ENCODE data around the gene KCNB1.

KCNB1 gene

GRCh38 chr20:49483696-49484123 is 1.2 kb upstream of the KCNB1 start:
- peaks cover 42% of the 10 kb centered on the region for H3K27me3 Mint-ChIP-seq
- H3K36me3 Mint-ChIP-seq, result no peaks in the 10 kb centered on the region
- no peak overlapping the region for H3K4me3 Mint-ChIP-seq
- H3K9me3 Mint-ChIP-seq (ENCODE audit: low read depth), result no peaks in the 10 kb centered on the region
- H3K4me1 Mint-ChIP-seq (ENCODE audit: low read depth), result peaks cover 9% of the 10 kb centered on the region
- no peak overlapping the region for H3K27ac Mint-ChIP-seq

- H3K27me3 Mint-ChIP-seq, result peaks cover 41% of the 10 kb centered on the region
- H3K36me3 Mint-ChIP-seq, result no peaks in the 10 kb centered on the region
- H3K27ac Mint-ChIP-seq, result no peak overlapping the region
- H3K9me3 Mint-ChIP-seq (ENCODE audit: low read depth), result no peaks in the 10 kb centered on the region
- peak overlapping the region; percentile 60 for H3K4me3 Mint-ChIP-seq
- H3K4me1 Mint-ChIP-seq (ENCODE audit: low read depth), result peaks cover 9% of the 10 kb centered on the region
Measured at GRCh38 chr20:49483018-49483695, 689 bp upstream of the KCNB1 start.

GRCh38 chr20:49482173-49482572 is 295 bp downstream of the KCNB1 start:
- Mint-ChIP-seq H3K9me3 (ENCODE audit: low read depth) (no peaks in the 10 kb centered on the region), H3K27ac (no peak overlapping the region), H3K27me3 (peaks cover 36% of the 10 kb centered on the region), H3K36me3 (no peaks in the 10 kb centered on the region), H3K4me1 (ENCODE audit: low read depth) (peaks cover 9% of the 10 kb centered on the region), H3K4me3 (no peak overlapping the region)

- H3K4me3 Mint-ChIP-seq, result no peak overlapping the region
Measured at GRCh38 chr20:49481116-49481515, 1.4 kb downstream of the KCNB1 start.

GRCh38 chr20:49480236-49480635 is 2.2 kb downstream of the KCNB1 start:
- Mint-ChIP-seq H3K4me1 (ENCODE audit: low read depth) (peaks cover 9% of the 10 kb centered on the region), H3K36me3 (no peaks in the 10 kb centered on the region), H3K27me3 (peaks cover 25% of the 10 kb centered on the region), H3K9me3 (ENCODE audit: low read depth) (no peaks in the 10 kb centered on the region), H3K27ac (no peak overlapping the region), H3K4me3 (no peak overlapping the region)

More at GRCh38 chr20:49481116-49481515, 1.4 kb downstream of the KCNB1 start:
- peaks cover 9% of the 10 kb centered on the region for H3K4me1 Mint-ChIP-seq (ENCODE audit: low read depth)
- no peaks in the 10 kb centered on the region for H3K36me3 Mint-ChIP-seq
- peaks cover 31% of the 10 kb centered on the region for H3K27me3 Mint-ChIP-seq
- no peak overlapping the region for H3K27ac Mint-ChIP-seq
- no peaks in the 10 kb centered on the region for H3K9me3 Mint-ChIP-seq (ENCODE audit: low read depth)

- Mint-ChIP-seq H3K4me1 (ENCODE audit: low read depth) (peaks cover 8% of the 10 kb centered on the region), H3K36me3 (no peaks in the 10 kb centered on the region), H3K9me3 (ENCODE audit: low read depth) (no peaks in the 10 kb centered on the region), H3K4me3 (no peak overlapping the region), H3K27me3 (peaks cover 23% of the 10 kb centered on the region), H3K27ac (no peak overlapping the region)
Measured at GRCh38 chr20:49479785-49480184, 2.7 kb downstream of the KCNB1 start.

- H3K27me3 Mint-ChIP-seq, result peaks cover 22% of the 10 kb centered on the region
- H3K4me3 Mint-ChIP-seq, result no peak overlapping the region
- no peaks in the 10 kb centered on the region for H3K36me3 Mint-ChIP-seq
- H3K4me1 Mint-ChIP-seq (ENCODE audit: low read depth), result peaks cover 2% of the 10 kb centered on the region
- no peaks in the 10 kb centered on the region for H3K9me3 Mint-ChIP-seq (ENCODE audit: low read depth)
- no peak overlapping the region for H3K27ac Mint-ChIP-seq
Measured at GRCh38 chr20:49478754-49479689, 3.4 kb downstream of the KCNB1 start.

GRCh38 chr20:49478266-49478665 is 4.2 kb downstream of the KCNB1 start:
- Mint-ChIP-seq H3K4me1 (ENCODE audit: low read depth) (peaks cover 2% of the 10 kb centered on the region), H3K36me3 (no peaks in the 10 kb centered on the region), H3K9me3 (ENCODE audit: low read depth) (no peaks in the 10 kb centered on the region), H3K4me3 (no peak overlapping the region), H3K27me3 (peaks cover 22% of the 10 kb centered on the region), H3K27ac (no peak overlapping the region)

- no peaks in the 10 kb centered on the region for H3K4me1 Mint-ChIP-seq (ENCODE audit: low read depth)
- H3K4me3 Mint-ChIP-seq, result no peak overlapping the region
Measured at GRCh38 chr20:49477200-49477599, 5.3 kb downstream of the KCNB1 start.

GRCh38 chr20:49476016-49476355 is 6.5 kb downstream of the KCNB1 start:
- H3K36me3 Mint-ChIP-seq, result no peaks in the 10 kb centered on the region
- H3K9me3 Mint-ChIP-seq (ENCODE audit: low read depth), result no peaks in the 10 kb centered on the region
- H3K27ac Mint-ChIP-seq, result no peak overlapping the region
- no peak overlapping the region for H3K4me3 Mint-ChIP-seq
- peaks cover 15% of the 10 kb centered on the region for H3K27me3 Mint-ChIP-seq
- H3K4me1 Mint-ChIP-seq (ENCODE audit: low read depth), result no peaks in the 10 kb centered on the region

More at GRCh38 chr20:49477200-49477599, 5.3 kb downstream of the KCNB1 start:
- H3K27ac Mint-ChIP-seq, result no peak overlapping the region
- H3K9me3 Mint-ChIP-seq (ENCODE audit: low read depth), result no peaks in the 10 kb centered on the region
- no peaks in the 10 kb centered on the region for H3K36me3 Mint-ChIP-seq
- peaks cover 22% of the 10 kb centered on the region for H3K27me3 Mint-ChIP-seq

- peaks cover 11% of the 10 kb centered on the region for H3K27me3 Mint-ChIP-seq
- no peak overlapping the region for H3K27ac Mint-ChIP-seq
- H3K4me1 Mint-ChIP-seq (ENCODE audit: low read depth), result no peaks in the 10 kb centered on the region
- H3K36me3 Mint-ChIP-seq, result no peaks in the 10 kb centered on the region
- no peak overlapping the region for H3K4me3 Mint-ChIP-seq
- H3K9me3 Mint-ChIP-seq (ENCODE audit: low read depth), result no peaks in the 10 kb centered on the region
Measured at GRCh38 chr20:49475292-49476015, 7.0 kb downstream of the KCNB1 start.

GRCh38 chr20:49471397-49471796 is 11.1 kb downstream of the KCNB1 start:
- Mint-ChIP-seq H3K27me3 (peaks cover 5% of the 10 kb centered on the region), H3K4me1 (ENCODE audit: low read depth) (no peaks in the 10 kb centered on the region)

GRCh38 chr20:49470922-49471321 is 11.5 kb downstream of the KCNB1 start:
- Mint-ChIP-seq H3K27ac (no peak overlapping the region), H3K4me3 (no peak overlapping the region), H3K9me3 (ENCODE audit: low read depth) (no peaks in the 10 kb centered on the region), H3K27me3 (peaks cover 5% of the 10 kb centered on the region), H3K4me1 (ENCODE audit: low read depth) (no peaks in the 10 kb centered on the region), H3K36me3 (no peaks in the 10 kb centered on the region)

More at GRCh38 chr20:49471397-49471796, 11.1 kb downstream of the KCNB1 start:
- no peak overlapping the region for H3K4me3 Mint-ChIP-seq
- no peak overlapping the region for H3K27ac Mint-ChIP-seq
- H3K9me3 Mint-ChIP-seq (ENCODE audit: low read depth), result no peaks in the 10 kb centered on the region
- H3K36me3 Mint-ChIP-seq, result no peaks in the 10 kb centered on the region

GRCh38 chr20:49469060-49469459 is 13.4 kb downstream of the KCNB1 start:
- H3K27ac Mint-ChIP-seq, result no peak overlapping the region
- no peak overlapping the region for H3K4me3 Mint-ChIP-seq
- H3K9me3 Mint-ChIP-seq (ENCODE audit: low read depth), result no peaks in the 10 kb centered on the region
- no peaks in the 10 kb centered on the region for H3K4me1 Mint-ChIP-seq (ENCODE audit: low read depth)
- no peaks in the 10 kb centered on the region for H3K36me3 Mint-ChIP-seq
- peaks cover 2% of the 10 kb centered on the region for H3K27me3 Mint-ChIP-seq

- H3K4me3 Mint-ChIP-seq, result no peak overlapping the region
- H3K27me3 Mint-ChIP-seq, result peaks cover 2% of the 10 kb centered on the region
- no peaks in the 10 kb centered on the region for H3K9me3 Mint-ChIP-seq (ENCODE audit: low read depth)
- no peak overlapping the region for H3K27ac Mint-ChIP-seq
- H3K36me3 Mint-ChIP-seq, result no peaks in the 10 kb centered on the region
- H3K4me1 Mint-ChIP-seq (ENCODE audit: low read depth), result no peaks in the 10 kb centered on the region
Measured at GRCh38 chr20:49468412-49468811, 14.1 kb downstream of the KCNB1 start.
